ENCODE measurements around the gene PPIA. TPM values are rescaled to one million over a fixed set of nuclear protein-coding genes. Genes with fewer than 3 reads are reported as not detected.
"Not testable (repeated sequence)": the region's sequence is repeated elsewhere in the genome, so short reads cannot be mapped to it uniquely, and the experiment has no call there.

PPIA gene
- polyA plus RNA-seq, 5 donors: 1,042 to 1,297 (median 1,129) TPM

- no peak for DNase-seq
These were observed 18.4 kb downstream of the PPIA start for GRCh38 chr7:44814919-44815318.

- DNase-seq: no peak
These were observed 22.8 kb downstream of the PPIA start for GRCh38 chr7:44819292-44819691.

- DNase-seq: no peak
These were observed 26.8 kb downstream of the PPIA start for GRCh38 chr7:44823255-44823781.

- DNase-seq: no peak
These were observed 28.5 kb downstream of the PPIA start for GRCh38 chr7:44824894-44825526.

- no peak for DNase-seq
These were observed 31.1 kb downstream of the PPIA start for GRCh38 chr7:44827567-44827966.

GRCh38 chr7:44838751-44839150, 42.3 kb downstream of the PPIA start:
- no peak for DNase-seq

- DNase-seq: not testable (repeated sequence)
These were observed 46.2 kb downstream of the PPIA start for GRCh38 chr7:44842675-44843074.

GRCh38 chr7:44843440-44843839, 47.0 kb downstream of the PPIA start:
- not testable (repeated sequence) for DNase-seq

- no peak for DNase-seq
These were observed 49.0 kb downstream of the PPIA start for GRCh38 chr7:44845451-44845850.

- not testable (repeated sequence) for DNase-seq
These were observed 49.9 kb downstream of the PPIA start for GRCh38 chr7:44846390-44846789.

- DNase-seq: no peak
These were observed 50.5 kb downstream of the PPIA start for GRCh38 chr7:44846816-44847508.

GRCh38 chr7:44847509-44847919, 51.0 kb downstream of the PPIA start:
- peak; percentile 89 to 90 for DNase-seq

- peak; percentile 100 for DNase-seq
These were observed 51.6 kb downstream of the PPIA start, which contains the start of gene H2AZ2 for GRCh38 chr7:44847920-44848634. H2AZ2 (minus strand) TSS chr7:44848087; CDS start chr7:44847971, 116 bp downstream.

- DNase-seq: no peak
These were observed 52.9 kb downstream of the PPIA start for GRCh38 chr7:44849259-44849884.

- DNase-seq: no peak
These were observed 53.5 kb downstream of the PPIA start for GRCh38 chr7:44849885-44850544.

- DNase-seq: no peak
These were observed 56.1 kb downstream of the PPIA start for GRCh38 chr7:44852590-44852989.

Other genes with a start within 250 kb of the PPIA start
- 10 to 100 TPM; 63.1 to 82.2 (median 73.7) TPM for gene DDX56, start 222.8 kb upstream of the PPIA start, polyA plus RNA-seq (ENCODE audit: insufficient read depth in 1 of 5, insufficient read length in 5 of 5, low replicate concordance in 1 of 5)
- gene TMED4, start 214.4 kb upstream of the PPIA start, polyA plus RNA-seq (ENCODE audit: insufficient read depth in 1 of 5, insufficient read length in 5 of 5, low replicate concordance in 1 of 5): 100 to 1,000 TPM in 1 of 5 donors, 10 to 100 TPM in 4; 88.1 to 104 (median 93.4) TPM
- gene OGDH, start 190.1 kb upstream of the PPIA start, polyA plus RNA-seq (ENCODE audit: insufficient read depth in 1 of 5, insufficient read length in 5 of 5, low replicate concordance in 1 of 5): 10 to 100 TPM; 40.6 to 58.8 (median 53.7) TPM
- 10 to 100 TPM; 47.0 to 73.6 (median 68.6) TPM for gene ZMIZ2, start 47.8 kb upstream of the PPIA start, polyA plus RNA-seq (ENCODE audit: insufficient read depth in 1 of 5, insufficient read length in 5 of 5, low replicate concordance in 1 of 5)
- 100 to 1,000 TPM; 178 to 285 (median 226) TPM for gene H2AZ2, start 51.4 kb downstream of the PPIA start, polyA plus RNA-seq (ENCODE audit: insufficient read depth in 1 of 5, insufficient read length in 5 of 5, low replicate concordance in 1 of 5)
- 10 to 100 TPM; 23.8 to 37.9 (median 32.5) TPM for gene PURB, start 88.8 kb downstream of the PPIA start, polyA plus RNA-seq (ENCODE audit: insufficient read depth in 1 of 5, insufficient read length in 5 of 5, low replicate concordance in 1 of 5)
- gene MYO1G, start 182.3 kb downstream of the PPIA start, polyA plus RNA-seq (ENCODE audit: insufficient read depth in 1 of 5, insufficient read length in 5 of 5, low replicate concordance in 1 of 5): 1 to 10 TPM in 4 of 5 donors, under 1 TPM in 1; 0.86 to 1.8 (median 1.5) TPM
- 10 to 100 TPM; 23.3 to 36.6 (median 28.0) TPM for gene CCM2, start 203.5 kb downstream of the PPIA start, polyA plus RNA-seq (ENCODE audit: insufficient read depth in 1 of 5, insufficient read length in 5 of 5, low replicate concordance in 1 of 5)

Measured in right lung (tissue), 5 donors.